Progenitor cell of endocrine pancreas (in vitro differentiated cells): ENCODE results near the gene LYSMD4. TPM values are rescaled to one million over a fixed set of nuclear protein-coding genes. Genes with fewer than 3 reads are reported as not detected.

ENCODE experiments used
- DNase-seq: peaks from one replicate; pipeline ENCODE4 v3.0.0; 2021; ENCODE audit warnings: low spot score; ENCODE audit not compliant: unreplicated experiment
- H3K27ac Mint-ChIP-seq: 2 replicates; pipeline ENCODE4 v1.8.0; 2021; ENCODE audit warnings: mild to moderate bottlenecking, moderate library complexity, mixed read lengths
- H3K27me3 Mint-ChIP-seq: 2 replicates; pipeline ENCODE4 v1.8.0; 2021; ENCODE audit warnings: mixed read lengths
- H3K36me3 Mint-ChIP-seq: 2 replicates; pipeline ENCODE4 v1.8.0; 2022; ENCODE audit warnings: mixed read lengths; ENCODE audit not compliant: insufficient read depth
- H3K4me1 Mint-ChIP-seq: 2 replicates; pipeline ENCODE4 v1.8.0; 2021; ENCODE audit warnings: low read depth, mixed read lengths
- H3K4me3 Mint-ChIP-seq: 2 replicates; pipeline ENCODE4 v1.8.0; 2021; ENCODE audit warnings: low read depth, mild to moderate bottlenecking, moderate library complexity, mixed read lengths
- H3K9me3 Mint-ChIP-seq: 2 replicates; pipeline ENCODE4 v1.8.0; 2021; ENCODE audit warnings: low read depth, mixed read lengths
- total RNA-seq: library from RNA; stranded (reverse); gene quantifications from 2 replicates; pipeline ENCODE4 v1.2.1, GENCODE V29; 2021
- TF ChIP-seq, protein P1 (sequence below): fragments of 200-600 bp; sonication (generic); IDR thresholded peaks from one replicate; pipeline ENCODE4 v1.5.0; 2021; ENCODE audit warnings: antibody characterized with exemption, mild to moderate bottlenecking; ENCODE audit not compliant: unreplicated experiment

LYSMD4 gene
- total RNA-seq, 1 donor from 2014 or later, result 17.9 TPM

- Mint-ChIP-seq H3K27me3 (no peaks in the 10 kb centered on the region), H3K9me3 (no peaks in the 10 kb centered on the region), H3K4me1 (peaks cover 13% of the 10 kb centered on the region), H3K27ac (peak overlapping the region; percentile 14), H3K36me3 (peaks cover 4% of the 10 kb centered on the region), H3K4me3 (no peak overlapping the region)
- no peak for DNase-seq
- TF ChIP-seq, protein P1, sequence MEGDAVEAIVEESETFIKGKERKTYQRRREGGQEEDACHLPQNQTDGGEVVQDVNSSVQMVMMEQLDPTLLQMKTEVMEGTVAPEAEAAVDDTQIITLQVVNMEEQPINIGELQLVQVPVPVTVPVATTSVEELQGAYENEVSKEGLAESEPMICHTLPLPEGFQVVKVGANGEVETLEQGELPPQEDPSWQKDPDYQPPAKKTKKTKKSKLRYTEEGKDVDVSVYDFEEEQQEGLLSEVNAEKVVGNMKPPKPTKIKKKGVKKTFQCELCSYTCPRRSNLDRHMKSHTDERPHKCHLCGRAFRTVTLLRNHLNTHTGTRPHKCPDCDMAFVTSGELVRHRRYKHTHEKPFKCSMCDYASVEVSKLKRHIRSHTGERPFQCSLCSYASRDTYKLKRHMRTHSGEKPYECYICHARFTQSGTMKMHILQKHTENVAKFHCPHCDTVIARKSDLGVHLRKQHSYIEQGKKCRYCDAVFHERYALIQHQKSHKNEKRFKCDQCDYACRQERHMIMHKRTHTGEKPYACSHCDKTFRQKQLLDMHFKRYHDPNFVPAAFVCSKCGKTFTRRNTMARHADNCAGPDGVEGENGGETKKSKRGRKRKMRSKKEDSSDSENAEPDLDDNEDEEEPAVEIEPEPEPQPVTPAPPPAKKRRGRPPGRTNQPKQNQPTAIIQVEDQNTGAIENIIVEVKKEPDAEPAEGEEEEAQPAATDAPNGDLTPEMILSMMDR, result no peak
These were observed 26.5 kb downstream of the LYSMD4 start for GRCh38 chr15:99706557-99707303.

- Mint-ChIP-seq H3K27ac (no peak overlapping the region), H3K36me3 (peaks cover 5% of the 10 kb centered on the region), H3K4me1 (peaks cover 15% of the 10 kb centered on the region), H3K27me3 (no peaks in the 10 kb centered on the region), H3K9me3 (no peaks in the 10 kb centered on the region), H3K4me3 (no peak overlapping the region)
- DNase-seq, result peak; percentile 21
- TF ChIP-seq, protein P1, result peak; percentile 77
These were observed 28.8 kb downstream of the LYSMD4 start for GRCh38 chr15:99704444-99704838.

DNA sequence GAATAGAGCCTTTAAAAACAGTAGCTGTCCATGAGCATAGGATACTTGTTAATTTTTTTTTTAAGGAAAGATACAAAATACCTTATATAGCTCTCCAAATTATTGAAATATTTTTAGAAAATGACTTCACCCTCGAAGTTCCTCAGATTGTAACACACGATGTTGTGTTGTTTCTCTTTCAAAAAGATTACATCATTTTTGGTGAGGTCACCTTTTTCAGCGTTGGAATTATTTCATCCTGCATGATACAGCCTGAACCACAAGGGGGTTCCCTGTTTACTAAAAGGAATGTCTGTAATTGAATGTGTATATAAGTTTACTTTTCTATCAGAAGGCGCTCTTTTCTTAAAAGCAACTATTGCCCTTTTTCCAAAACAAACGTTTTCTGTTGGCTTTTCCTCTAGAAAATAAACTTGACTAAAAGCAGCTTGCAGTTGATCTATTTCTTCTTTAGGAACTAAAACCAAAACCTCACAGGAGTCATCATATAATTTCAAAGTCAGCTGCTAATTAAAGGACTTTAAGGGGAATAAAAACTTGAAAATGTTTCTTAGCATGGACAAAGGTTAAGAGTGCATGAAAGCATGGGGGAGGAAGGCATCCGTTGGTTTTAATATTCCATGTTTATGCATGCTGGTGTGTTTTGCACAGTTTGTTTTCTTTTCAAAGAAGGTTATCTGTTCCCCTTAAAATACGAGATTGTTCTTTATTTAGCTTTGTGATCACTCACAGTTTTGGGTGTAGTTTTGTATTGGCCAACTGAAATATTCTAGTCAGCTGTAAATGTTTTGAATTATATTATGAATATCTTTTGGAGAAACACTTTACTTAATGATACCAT, 29.4 kb downstream of the LYSMD4 start:
- TF ChIP-seq, protein P1, result peak; percentile 60
- H3K27ac Mint-ChIP-seq, result peak overlapping the region; percentile 74
- H3K36me3 Mint-ChIP-seq, result peaks cover 3% of the 10 kb centered on the region
- no peak for DNase-seq
- no peaks in the 10 kb centered on the region for H3K9me3 Mint-ChIP-seq
- H3K4me1 Mint-ChIP-seq, result peaks cover 15% of the 10 kb centered on the region
- no peak overlapping the region for H3K4me3 Mint-ChIP-seq
- no peaks in the 10 kb centered on the region for H3K27me3 Mint-ChIP-seq

- TF ChIP-seq, protein P1, result no peak
These were observed 30.2 kb downstream of the LYSMD4 start for GRCh38 chr15:99702895-99703602.

GRCh38 chr15:99696096-99696495, 37.1 kb downstream of the LYSMD4 start:
- H3K27ac Mint-ChIP-seq, result no peak overlapping the region
- H3K4me1 Mint-ChIP-seq, result peaks cover under 1% of the 10 kb centered on the region
- DNase-seq, result no peak
- no peak overlapping the region for H3K4me3 Mint-ChIP-seq
- TF ChIP-seq, protein P1, result no peak
- H3K36me3 Mint-ChIP-seq, result peaks cover 15% of the 10 kb centered on the region
- no peaks in the 10 kb centered on the region for H3K9me3 Mint-ChIP-seq
- H3K27me3 Mint-ChIP-seq, result no peaks in the 10 kb centered on the region

More at GRCh38 chr15:99702895-99703602, 30.2 kb downstream of the LYSMD4 start:
- peaks cover 3% of the 10 kb centered on the region for H3K36me3 Mint-ChIP-seq
- no peaks in the 10 kb centered on the region for H3K27me3 Mint-ChIP-seq
- DNase-seq, result no peak
- H3K4me1 Mint-ChIP-seq, result peaks cover 15% of the 10 kb centered on the region
- H3K27ac Mint-ChIP-seq, result peak overlapping the region; percentile 74
- H3K9me3 Mint-ChIP-seq, result no peaks in the 10 kb centered on the region
- no peak overlapping the region for H3K4me3 Mint-ChIP-seq
